K562 (cell line): ENCODE results near the gene UBE2QL1. TPM values are rescaled to one million over a fixed set of nuclear protein-coding genes. Genes with fewer than 3 reads are reported as not detected.
A peak's percentile ranks its signal among the peaks of the same experiment; 100 is the strongest.

Experiments
- CBX8 ChIP-seq: fragments of 200-600 bp; sonication (generic); IDR thresholded peaks from 2 replicates; pipeline ENCODE4 v1.6.1; 2012; ENCODE audit warnings: borderline replicate concordance, mixed run types, low read depth, mild to moderate bottlenecking, moderate library complexity, mixed read lengths, low read length, control low read depth, inconsistent platforms; ENCODE audit not compliant: poor library complexity, severe bottlenecking; ENCODE audit errors: extremely low read depth
- NCOA2 ChIP-seq, 2 experiments: fragments of 450-650 bp; IDR thresholded peaks; 2 replicates each; pipeline ENCODE4 v1.6.1; 2018; ENCODE audit warnings: mild to moderate bottlenecking in 2 of 2, moderate library complexity in 1 of 2; ENCODE audit not compliant: partially characterized antibody in 2 of 2
- NFXL1 ChIP-seq: fragments of 450-650 bp; formaldehyde crosslinking; IDR thresholded peaks from 2 replicates; pipeline ENCODE4 v1.4.0; 2021; ENCODE audit warnings: mild to moderate bottlenecking
- RBM14 ChIP-seq: fragments of 200-400 bp; formaldehyde crosslinking; IDR thresholded peaks from 2 replicates; pipeline ENCODE4 v1.6.1; 2018; ENCODE audit warnings: low read depth, mild to moderate bottlenecking, low read length, moderate library complexity, borderline replicate concordance; ENCODE audit not compliant: insufficient read depth
- SMAD1 ChIP-seq: fragments of 150-350 bp; IDR thresholded peaks from 2 replicates; pipeline ENCODE4 v1.6.1; 2014; ENCODE audit warnings: low read length, low read depth; ENCODE audit not compliant: partially characterized antibody
- STAT5A ChIP-seq: IDR thresholded peaks from 2 replicates; pipeline ENCODE4 v1.6.1; 2012; ENCODE audit warnings: low read length, inconsistent platforms, borderline replicate concordance
- TCF7 ChIP-seq: sonication (generic); IDR thresholded peaks from 2 replicates; pipeline ENCODE4 v1.6.1; 2016; ENCODE audit warnings: antibody characterized with exemption, borderline replicate concordance
- polyA plus RNA-seq, 8 experiments: library from polyadenylated mRNA; depleted of rRNA in 4 of 8; stranded (reverse) in 5 of 8; unstranded in 3 of 8; fragments of >200 nt; fragmentation: Nextera tagmentation in 2 of 8; fragmentation: Illumina TruSeq in 1 of 8; extraction: Ambion mirVana in 2 of 8; extraction: Trizol in 1 of 8; gene quantifications; 2 replicates each; pipeline versions ENCODE4 v1.2.1 to v1.2.3, GENCODE V29; 2011 to 2014; ENCODE audit warnings: inconsistent platforms in 1 of 8, missing spikeins in 1 of 8
- total RNA-seq, 7 experiments: library from RNA; depleted of rRNA in 6 of 7; stranded (reverse); fragments of >200 nt in 6 of 7; fragmentation: Illumina TruSeq in 2 of 7; extraction: Trizol in 2 of 7; gene quantifications; 2 replicates each; pipeline versions ENCODE4 v1.2.1 to v1.2.3, GENCODE V29; 2011 to 2021; ENCODE audit warnings: low replicate concordance in 1 of 7
- TF ChIP-seq, protein P1 (sequence below): fragments of 200-800 bp; sonication (Bioruptor generic); IDR thresholded peaks from 2 replicates; pipeline ENCODE4 v1.6.1; 2017; ENCODE audit warnings: missing genetic modification characterization, missing compliant biosample characterization
- TF ChIP-seq, protein P2 (sequence below), 2 experiments: fragments of 450-650 bp; formaldehyde crosslinking in 1 of 2; IDR thresholded peaks; 2 replicates each; pipeline versions ENCODE4 v1.4.0 to v1.6.1; 2014 to 2020; ENCODE audit warnings: mild to moderate bottlenecking in 2 of 2, borderline replicate concordance in 1 of 2, low read depth in 1 of 2
- TF ChIP-seq, protein P3 (sequence below), 2 experiments: fragments of 200-800 bp in 1 of 2; sonication (Bioruptor generic) in 1 of 2; sonication (generic) in 1 of 2; formaldehyde crosslinking in 1 of 2; IDR thresholded peaks in 1 of 2; conservative IDR thresholded peaks in 1 of 2; 2 replicates each; pipeline versions ENCODE4 v1.5.0 to v1.6.1; 2016 to 2020; ENCODE audit warnings: missing compliant biosample characterization in 1 of 2, missing genetic modification characterization in 1 of 2, missing genetic modification reagents in 1 of 2

UBE2QL1 gene
- total and polyA plus RNA-seq, 9 of the 15 experiments (the other 6 are each of a cell fraction or from before 2014, with no cell fraction given), result not detected

DNA sequence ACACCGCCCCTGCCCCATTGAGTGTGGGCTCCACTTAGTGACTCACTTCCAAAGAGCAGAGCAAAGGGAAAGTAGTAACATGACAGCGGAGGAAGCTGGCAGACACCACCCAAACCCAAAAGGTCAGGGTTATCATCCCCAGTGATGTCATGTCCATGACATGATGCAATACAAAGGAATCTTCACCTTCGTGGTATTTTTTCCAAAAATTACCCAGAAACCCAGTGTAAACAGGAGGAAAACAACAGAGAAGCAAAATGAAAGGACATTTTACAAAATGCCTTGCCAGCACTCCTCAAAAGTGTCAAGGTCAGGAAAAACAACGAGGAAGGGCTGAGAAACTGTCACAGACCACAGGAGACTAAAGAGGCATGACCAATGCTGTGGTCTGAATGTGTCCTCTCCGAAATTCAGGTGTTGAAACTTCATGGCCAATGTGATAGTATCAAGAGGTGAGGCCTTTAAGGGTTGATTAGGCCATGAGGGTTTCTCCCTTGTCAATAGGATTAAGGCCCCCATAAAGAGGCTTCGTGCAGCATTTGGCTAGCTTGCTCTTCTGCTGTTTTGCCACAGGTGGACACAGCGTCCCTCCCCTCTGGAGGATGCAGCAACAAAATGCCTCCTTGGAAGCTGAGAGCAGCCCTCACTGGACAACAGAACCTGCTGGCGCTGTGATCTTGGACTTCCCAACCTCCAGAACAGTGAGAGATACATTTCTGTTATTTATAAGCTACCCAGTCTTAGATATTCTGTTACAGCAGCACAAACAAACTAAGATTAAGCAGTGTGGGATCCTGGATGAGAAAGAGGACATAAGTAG is 39.8 kb upstream of the UBE2QL1 start (continued):
- TF ChIP-seq, protein P1, sequence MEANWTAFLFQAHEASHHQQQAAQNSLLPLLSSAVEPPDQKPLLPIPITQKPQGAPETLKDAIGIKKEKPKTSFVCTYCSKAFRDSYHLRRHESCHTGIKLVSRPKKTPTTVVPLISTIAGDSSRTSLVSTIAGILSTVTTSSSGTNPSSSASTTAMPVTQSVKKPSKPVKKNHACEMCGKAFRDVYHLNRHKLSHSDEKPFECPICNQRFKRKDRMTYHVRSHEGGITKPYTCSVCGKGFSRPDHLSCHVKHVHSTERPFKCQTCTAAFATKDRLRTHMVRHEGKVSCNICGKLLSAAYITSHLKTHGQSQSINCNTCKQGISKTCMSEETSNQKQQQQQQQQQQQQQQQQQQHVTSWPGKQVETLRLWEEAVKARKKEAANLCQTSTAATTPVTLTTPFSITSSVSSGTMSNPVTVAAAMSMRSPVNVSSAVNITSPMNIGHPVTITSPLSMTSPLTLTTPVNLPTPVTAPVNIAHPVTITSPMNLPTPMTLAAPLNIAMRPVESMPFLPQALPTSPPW (CRISPR knock-in tag), result peak; percentile 31; the same call in 1 of the 2 replicates
- TF ChIP-seq, protein P2, sequence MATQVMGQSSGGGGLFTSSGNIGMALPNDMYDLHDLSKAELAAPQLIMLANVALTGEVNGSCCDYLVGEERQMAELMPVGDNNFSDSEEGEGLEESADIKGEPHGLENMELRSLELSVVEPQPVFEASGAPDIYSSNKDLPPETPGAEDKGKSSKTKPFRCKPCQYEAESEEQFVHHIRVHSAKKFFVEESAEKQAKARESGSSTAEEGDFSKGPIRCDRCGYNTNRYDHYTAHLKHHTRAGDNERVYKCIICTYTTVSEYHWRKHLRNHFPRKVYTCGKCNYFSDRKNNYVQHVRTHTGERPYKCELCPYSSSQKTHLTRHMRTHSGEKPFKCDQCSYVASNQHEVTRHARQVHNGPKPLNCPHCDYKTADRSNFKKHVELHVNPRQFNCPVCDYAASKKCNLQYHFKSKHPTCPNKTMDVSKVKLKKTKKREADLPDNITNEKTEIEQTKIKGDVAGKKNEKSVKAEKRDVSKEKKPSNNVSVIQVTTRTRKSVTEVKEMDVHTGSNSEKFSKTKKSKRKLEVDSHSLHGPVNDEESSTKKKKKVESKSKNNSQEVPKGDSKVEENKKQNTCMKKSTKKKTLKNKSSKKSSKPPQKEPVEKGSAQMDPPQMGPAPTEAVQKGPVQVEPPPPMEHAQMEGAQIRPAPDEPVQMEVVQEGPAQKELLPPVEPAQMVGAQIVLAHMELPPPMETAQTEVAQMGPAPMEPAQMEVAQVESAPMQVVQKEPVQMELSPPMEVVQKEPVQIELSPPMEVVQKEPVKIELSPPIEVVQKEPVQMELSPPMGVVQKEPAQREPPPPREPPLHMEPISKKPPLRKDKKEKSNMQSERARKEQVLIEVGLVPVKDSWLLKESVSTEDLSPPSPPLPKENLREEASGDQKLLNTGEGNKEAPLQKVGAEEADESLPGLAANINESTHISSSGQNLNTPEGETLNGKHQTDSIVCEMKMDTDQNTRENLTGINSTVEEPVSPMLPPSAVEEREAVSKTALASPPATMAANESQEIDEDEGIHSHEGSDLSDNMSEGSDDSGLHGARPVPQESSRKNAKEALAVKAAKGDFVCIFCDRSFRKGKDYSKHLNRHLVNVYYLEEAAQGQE (IDR thresholded peaks at IDR 0.05; ENCODE audit: borderline replicate concordance), result 0 out of 2 replicates have a peak, but pooled peaks have one; percentile 13
- TF ChIP-seq, protein P2 (CRISPR knock-in tag; IDR thresholded peaks at IDR 0.05; ENCODE audit: low read depth), result no peak
- TF ChIP-seq STAT5A (no peak), RBM14 (no peak), NCOA2 (IDR thresholded peaks at IDR 0.05; ENCODE audit: partially characterized antibody in 2 of 2) (no peak), TCF7 (no peak), SMAD1 (no peak), NFXL1 (CRISPR knock-in tag) (no peak), CBX8 (no peak)
- TF ChIP-seq, protein P3, sequence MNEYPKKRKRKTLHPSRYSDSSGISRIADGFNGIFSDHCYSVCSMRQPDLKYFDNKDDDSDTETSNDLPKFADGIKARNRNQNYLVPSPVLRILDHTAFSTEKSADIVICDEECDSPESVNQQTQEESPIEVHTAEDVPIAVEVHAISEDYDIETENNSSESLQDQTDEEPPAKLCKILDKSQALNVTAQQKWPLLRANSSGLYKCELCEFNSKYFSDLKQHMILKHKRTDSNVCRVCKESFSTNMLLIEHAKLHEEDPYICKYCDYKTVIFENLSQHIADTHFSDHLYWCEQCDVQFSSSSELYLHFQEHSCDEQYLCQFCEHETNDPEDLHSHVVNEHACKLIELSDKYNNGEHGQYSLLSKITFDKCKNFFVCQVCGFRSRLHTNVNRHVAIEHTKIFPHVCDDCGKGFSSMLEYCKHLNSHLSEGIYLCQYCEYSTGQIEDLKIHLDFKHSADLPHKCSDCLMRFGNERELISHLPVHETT (CRISPR knock-in tag; conservative IDR thresholded peaks at IDR 0.05 in 1 of 2, IDR thresholded peaks at IDR 0.05 in 1 of 2), result 0 out of 4 replicates have a peak, but pooled peaks of 1 of the 2 experiments have one; percentile 6
